ENCODE data around the gene RAB3B. TPM values are rescaled to one million over a fixed set of nuclear protein-coding genes. Genes with fewer than 3 reads are reported as not detected.
"Not testable (repeated sequence)": the region's sequence is repeated elsewhere in the genome, so short reads cannot be mapped to it uniquely, and the experiment has no call there.

RAB3B gene
- polyA plus RNA-seq, 12 donors: 0.15 to 1.5 (median 0.24) TPM; not detected in 1

- not testable (repeated sequence) for DNase-seq
These were observed 117.2 kb downstream of the RAB3B start for GRCh38 chr1:51873270-51873669.

GRCh38 chr1:51871351-51871975 lies 119.0 kb downstream of the RAB3B start:
- no peak for DNase-seq

- DNase-seq: no peak
These were observed 119.7 kb downstream of the RAB3B start for GRCh38 chr1:51870603-51871350.

- no peak for DNase-seq
These were observed 122.8 kb downstream of the RAB3B start for GRCh38 chr1:51867479-51868232.

- no peak for DNase-seq
These were observed 127.1 kb downstream of the RAB3B start for GRCh38 chr1:51863384-51863783.

GRCh38 chr1:51861669-51862068 lies 128.8 kb downstream of the RAB3B start:
- no peak for DNase-seq

- DNase-seq: no peak
These were observed 130.8 kb downstream of the RAB3B start for GRCh38 chr1:51859735-51860134.

GRCh38 chr1:51859333-51859732 lies 131.2 kb downstream of the RAB3B start:
- no peak for DNase-seq

GRCh38 chr1:51858892-51859291 lies 131.6 kb downstream of the RAB3B start:
- DNase-seq: no peak

Other genes starting within 250 kb of the RAB3B start
- gene NRDC, start 112.0 kb downstream of the RAB3B start, polyA plus RNA-seq (ENCODE audit: insufficient read length in 12 of 12): 100 to 1,000 TPM in 11 of 12 donors, not detected in 1; 105 to 181 (median 139) TPM
- 1 to 10 TPM in 10 of 12 donors, not detected in 2; 2.4 to 3.6 (median 3.1) TPM for gene KTI12, start 43.1 kb upstream of the RAB3B start, polyA plus RNA-seq (ENCODE audit: insufficient read length in 12 of 12)
- gene TXNDC12, start 64.5 kb upstream of the RAB3B start, polyA plus RNA-seq (ENCODE audit: insufficient read length in 12 of 12): 10 to 100 TPM in 11 of 12 donors, not detected in 1; 21.3 to 43.6 (median 30.9) TPM
- gene BTF3L4, start 65.6 kb upstream of the RAB3B start, polyA plus RNA-seq (ENCODE audit: insufficient read length in 12 of 12): 10 to 100 TPM in 11 of 12 donors, not detected in 1; 57.8 to 85.7 (median 75.9) TPM
- 10 to 100 TPM in 11 of 12 donors, not detected in 1; 13.7 to 25.5 (median 23.2) TPM for gene ZFYVE9, start 151.4 kb upstream of the RAB3B start, polyA plus RNA-seq (ENCODE audit: insufficient read length in 12 of 12)